Activated gamma-delta T cell (primary cell): ENCODE measurements around the gene RMI2.

Experiments used
- DNase-seq: peaks from one replicate; lab custom pipeline; 2025; lab: John Stamatoyannopoulos, UW

Gene RMI2

DNA sequence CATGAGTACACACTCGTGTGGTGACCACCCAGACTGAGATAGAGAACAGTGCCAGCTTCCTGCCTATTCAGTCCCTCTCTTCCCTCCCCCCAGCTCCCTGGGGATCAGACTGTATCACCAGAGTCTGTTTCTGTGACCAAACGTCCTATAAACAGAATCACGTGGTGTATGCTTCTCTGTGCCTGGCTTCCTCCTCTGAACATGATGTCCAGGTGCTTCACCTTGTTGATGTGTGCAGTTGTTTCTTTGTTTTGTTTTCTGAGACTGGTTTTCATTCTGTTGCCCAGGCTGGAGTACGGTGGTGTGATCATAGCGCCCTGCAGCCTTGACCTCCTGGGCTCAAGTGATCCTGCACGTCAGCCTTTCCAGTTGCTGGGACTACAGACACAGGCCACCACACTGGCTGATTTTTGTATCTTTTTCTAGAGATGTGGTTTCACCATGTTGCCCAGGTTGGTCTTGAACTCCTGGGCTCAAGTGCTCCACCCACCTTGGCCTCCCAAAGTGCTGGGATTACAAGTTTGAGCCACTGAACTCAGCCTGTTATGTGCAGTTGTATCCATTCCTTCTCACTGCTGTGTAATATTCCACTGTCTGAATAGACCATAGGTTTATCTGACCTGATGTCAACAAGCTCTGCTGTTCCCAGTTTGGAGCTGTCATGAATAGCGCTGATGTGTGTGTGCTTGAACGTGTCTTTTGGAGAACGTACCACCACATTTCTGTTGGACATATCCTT, 35.2 kb upstream of the RMI2 start:
- no peak for DNase-seq

DNA sequence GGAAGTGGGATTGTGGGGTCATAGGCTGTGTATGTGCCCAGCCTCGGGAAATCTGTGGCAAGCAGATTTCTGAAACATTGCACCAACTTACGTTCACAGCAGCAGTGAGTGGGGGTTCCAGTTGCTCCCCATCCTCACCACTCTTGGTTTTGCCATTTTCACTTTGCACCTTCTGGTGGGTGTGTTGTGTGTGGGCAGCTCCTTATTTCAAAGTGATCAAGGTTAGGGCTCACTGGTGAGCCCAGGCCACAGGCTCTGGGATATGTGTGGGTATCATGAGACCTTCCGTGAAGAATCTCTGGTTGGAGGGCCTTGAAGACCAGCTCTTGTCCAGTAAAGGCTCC, 34.7 kb upstream of the RMI2 start:
- DNase-seq = no peak

DNA sequence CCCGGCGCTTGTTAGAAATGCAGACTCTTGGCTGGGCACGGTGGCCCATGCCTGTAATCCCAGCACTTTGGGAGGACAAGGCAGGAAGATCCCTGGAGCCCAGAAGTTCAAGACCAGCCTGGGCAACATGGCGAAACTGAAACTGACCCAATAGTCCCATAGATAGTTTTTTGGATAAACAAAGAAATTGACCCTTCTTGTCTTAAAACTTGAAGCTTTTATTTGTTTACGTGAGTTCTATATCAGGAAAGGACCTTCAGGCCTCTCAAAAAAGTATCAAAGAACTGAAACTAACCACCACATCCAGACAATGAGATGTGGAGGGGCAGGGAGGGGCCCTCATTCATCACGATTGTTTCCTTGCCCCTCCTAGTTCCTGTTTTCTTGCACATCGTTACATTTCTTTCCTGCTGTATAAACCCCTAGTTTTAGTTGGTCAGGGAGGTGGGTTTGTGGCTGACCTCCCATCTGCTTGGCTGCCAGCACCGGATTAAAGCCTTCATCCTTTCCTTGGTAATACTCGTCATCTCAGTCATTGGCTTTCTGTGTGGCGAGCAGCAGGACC, 34.2 kb upstream of the RMI2 start:
- DNase-seq = no peak

- DNase-seq = no peak
These were observed 32.4 kb upstream of the RMI2 start for GRCh38 chr16:11312718-11313492.

DNA sequence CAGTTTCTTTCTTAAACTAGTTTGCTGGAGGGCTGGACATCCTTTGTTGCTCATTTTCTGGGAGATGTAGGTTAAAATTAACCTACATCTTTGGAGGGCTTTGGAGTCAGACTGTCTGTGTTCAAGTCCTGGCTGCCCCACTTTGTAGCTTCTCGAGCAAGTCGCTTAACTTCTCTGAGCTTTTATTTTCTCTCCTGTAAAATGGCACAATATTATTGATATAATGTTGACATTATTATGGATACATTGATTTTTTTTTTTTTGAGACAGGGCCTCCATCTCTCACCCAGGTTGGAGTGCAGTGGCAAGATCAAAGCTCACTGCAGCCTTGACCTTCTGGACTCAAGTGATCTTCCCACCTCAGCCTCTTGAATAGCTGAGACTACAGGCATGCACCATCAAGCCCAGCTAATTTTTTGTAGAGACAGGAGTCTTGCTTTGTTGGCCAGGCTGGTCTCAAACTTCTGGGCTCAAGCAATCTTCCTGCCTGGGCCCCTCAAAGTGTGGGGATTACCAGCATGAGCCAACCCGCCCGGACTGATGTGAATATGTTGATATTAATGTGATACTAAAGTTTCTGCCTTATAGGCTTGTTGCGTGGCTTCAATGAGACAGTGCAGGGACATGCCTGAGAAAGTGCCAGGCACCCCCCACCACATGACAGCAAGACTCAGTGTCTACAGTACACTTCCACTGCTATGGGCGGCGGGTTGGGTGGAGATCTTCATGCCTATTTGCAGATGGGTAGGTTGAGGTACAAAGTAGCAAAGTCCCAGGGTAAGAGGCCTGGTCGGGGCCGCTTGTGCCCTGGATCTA, 31.6 kb upstream of the RMI2 start:
- DNase-seq = no peak

GRCh38 chr16:11314309-11314894, 30.9 kb upstream of the RMI2 start:
- DNase-seq = no peak

- no peak for DNase-seq
These were observed 29.7 kb upstream of the RMI2 start for GRCh38 chr16:11315510-11315909.

DNA sequence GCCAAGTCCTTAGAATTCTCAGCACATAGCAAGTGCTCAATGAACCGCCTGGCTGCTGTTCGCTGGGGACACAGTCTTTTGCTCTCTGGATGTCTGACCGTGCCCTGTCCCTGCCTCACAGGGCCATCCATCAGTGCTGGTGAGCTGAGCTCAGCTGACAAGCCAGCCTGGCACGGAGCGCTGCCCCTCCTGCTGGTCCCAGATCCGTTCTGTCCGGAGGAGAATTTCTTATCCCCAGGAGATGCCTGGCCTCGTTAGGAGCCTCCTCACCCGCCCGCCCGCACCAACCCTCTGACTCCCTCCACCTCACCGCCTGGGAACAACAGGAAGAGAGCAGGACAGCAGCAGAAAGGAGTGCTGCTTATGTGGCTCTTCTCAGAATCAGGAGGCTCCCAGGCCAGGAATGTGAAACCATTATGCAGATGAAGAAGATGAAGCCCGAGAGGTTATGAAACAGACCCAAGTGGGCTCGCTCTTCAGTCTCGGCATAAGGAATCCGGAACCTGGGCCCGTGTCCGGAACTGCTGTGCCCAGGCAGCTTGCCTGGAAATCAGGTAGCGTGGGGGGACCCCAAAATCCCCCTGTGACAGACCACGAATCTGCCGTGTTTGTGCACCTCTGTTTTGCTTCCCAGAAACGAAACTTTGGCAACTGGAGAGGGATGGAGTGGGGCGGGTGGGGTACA, 28.8 kb upstream of the RMI2 start:
- DNase-seq = no peak

DNA sequence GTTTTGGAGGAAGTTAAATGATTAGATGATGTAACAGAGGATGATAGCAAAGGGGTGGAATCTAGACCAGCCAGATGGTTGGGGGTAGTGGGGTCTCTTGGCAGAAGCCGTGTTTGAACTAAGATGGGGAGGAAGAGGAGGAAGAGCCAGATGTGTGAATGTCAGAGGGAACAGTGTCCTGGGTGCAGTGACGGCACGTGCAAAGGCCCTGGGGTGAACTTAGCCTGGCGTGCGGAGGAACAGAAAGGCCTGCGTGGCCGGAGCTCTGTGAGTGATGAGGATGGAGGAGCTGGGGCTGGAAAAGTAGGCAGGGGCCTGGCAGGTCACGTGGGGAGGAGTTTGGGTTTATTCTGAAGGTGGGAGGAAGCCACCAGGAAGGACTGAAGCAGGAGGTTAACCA, 26.4 kb upstream of the RMI2 start:
- DNase-seq = no peak

DNA sequence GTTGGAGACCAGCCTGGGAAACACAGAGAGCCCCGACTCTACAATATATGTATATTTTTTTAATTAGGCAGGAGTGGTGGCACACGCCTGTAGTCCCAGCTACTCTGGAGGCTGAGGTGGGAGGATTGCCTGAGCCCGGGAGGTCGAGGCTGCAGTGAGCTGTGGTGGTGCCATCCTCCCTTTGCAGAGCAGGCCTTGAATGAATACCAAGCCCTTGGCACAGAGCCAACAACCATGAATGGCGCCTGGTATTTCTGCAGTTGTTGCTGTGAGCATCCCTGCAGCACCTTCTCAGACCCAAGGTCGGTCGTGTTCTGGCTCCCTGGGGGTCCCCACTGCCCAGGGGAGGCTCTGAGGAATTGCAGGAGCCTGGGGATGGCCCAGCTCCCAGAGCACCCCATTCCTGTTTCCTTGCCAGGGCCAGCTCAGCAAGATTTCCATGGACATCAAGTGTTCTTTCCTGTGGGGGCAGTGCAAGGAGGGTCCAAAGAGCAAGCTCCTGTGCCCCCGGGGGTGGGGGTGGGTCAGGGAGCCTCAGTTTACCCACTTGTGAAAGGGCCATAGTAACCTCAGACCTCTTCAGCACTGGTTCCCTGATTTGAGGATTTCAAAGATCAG, 25.6 kb upstream of the RMI2 start:
- no peak for DNase-seq

DNA sequence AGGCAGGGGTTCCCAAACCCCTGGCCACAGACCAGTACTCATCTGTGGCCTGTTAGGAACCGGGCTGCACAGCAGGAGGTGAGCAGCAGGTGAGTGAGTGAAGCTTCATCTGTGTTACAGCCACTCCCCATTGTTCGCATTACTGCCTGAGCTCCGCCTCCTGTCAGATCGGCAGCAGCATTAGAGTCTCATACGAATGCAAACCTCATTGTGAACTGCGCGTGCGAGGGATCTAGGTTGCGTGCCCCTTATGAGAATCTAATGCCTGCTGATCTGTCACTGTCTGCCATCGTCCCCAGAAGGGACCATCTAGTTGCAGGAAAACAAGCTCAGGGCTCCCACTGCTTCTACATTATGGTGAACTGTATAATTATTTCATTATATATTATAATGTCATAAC, 25.1 kb upstream of the RMI2 start:
- DNase-seq = no peak

DNA sequence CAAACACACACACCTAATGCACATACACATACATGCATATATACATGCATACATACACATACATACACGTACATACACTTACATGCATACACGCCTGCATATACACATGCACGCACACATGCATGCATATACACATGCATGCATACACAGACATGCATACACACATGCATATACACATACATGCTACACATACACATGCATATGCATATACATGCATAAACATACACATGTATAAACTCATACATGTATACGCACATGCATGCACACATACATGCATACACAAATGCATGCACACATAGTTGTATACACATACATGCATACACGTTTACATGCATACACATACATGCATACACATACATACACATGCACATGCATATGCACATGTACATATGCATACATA, 23.6 kb upstream of the RMI2 start:
- DNase-seq = no peak

GRCh38 chr16:11322823-11323222, 22.4 kb upstream of the RMI2 start:
- DNase-seq = no peak

- DNase-seq = no peak
These were observed 21.5 kb upstream of the RMI2 start for GRCh38 chr16:11323551-11324336.

DNA sequence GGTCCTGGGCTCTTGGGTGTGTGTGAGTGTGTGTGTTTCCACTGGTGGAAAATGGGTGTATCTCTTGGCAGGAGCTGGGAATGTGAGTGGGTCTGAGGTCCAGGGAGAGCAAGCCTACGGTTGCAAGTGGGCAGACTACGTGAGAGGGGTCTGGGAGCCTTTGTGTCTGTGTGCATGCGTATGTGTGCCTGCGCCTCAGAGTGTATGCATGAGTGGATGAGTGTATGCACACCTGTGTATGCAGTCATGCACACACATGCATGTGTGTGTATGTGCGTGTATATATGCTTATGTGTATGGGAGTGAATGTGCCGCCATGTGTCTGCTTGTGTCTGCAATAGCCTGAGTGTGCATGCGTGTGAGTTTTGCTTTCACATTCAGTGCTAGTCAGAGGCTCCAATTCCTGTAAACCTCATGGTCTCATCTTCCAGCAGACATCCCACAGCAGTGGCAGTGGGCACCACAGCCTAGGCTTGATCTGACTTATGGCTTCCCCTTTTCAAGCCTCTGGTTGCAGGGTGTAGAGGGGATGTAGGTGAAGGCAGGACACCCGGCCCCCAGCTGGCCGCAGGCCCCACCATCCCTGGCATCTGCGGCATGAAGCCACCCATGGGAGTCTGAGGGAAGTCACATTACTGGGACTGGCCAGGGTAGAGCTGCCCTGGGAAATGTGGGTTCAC, 19.7 kb upstream of the RMI2 start:
- no peak for DNase-seq

GRCh38 chr16:11326084-11326736, 19.0 kb upstream of the RMI2 start:
- DNase-seq = no peak

GRCh38 chr16:11326737-11327276, 18.5 kb upstream of the RMI2 start:
- DNase-seq = no peak

DNA sequence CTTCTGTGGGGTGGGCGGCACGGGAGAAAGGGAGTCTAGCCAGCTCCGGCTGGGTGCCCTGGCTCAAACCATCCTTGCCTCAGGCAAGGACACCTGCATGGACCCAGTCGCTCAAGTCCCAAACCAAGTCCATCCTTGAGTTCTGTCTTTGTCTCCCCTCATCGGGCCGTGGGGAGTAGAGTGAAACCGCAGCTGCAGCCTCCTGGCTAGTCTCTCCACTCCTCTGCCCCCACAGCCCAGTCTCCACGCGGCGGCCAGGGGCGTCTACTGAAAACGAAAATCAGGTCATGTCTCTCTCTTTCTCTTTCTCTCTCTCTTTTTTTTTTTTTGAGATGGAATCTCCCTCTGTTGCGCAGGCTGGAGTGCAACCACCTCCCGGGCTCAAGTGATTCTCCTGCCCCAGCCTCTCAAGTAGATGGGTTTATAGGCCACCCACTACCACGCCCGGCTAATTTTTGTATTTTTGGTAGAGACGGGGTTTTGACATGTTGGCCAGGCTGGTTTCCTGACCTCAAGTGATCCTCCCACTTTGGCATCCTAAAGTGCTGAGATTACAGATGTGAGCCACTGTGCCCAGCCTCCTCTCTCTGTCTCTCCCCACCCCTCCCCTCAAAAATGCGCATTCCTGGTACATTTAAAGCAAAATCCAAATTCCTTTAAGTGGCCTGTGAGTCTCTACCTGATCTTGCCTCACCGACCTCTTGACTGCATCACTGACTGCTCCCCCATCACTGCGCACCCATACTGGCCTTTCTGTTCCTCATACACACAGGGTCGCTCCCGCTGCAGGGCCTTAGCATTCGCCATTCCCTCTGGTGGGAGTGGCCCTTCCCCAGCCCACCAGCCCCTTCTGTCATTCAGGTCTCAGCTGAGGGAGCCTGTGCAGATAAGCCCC, 17.7 kb upstream of the RMI2 start:
- DNase-seq = no peak
